GM13977 (cell line): ENCODE results near the gene CADPS.

Source experiments
- DNase-seq: peaks from one replicate; pipeline ENCODE4 v3.0.0; 2012; ENCODE audit warnings: low spot score
- in situ Hi-C: fragments of 300-500 bp; cut with MboI; formaldehyde crosslinking; loops from one replicate; pipeline ENCODE4 v1.12.0; 2022; ENCODE audit warnings: low sequenced_read_pairs, low pct_unique_long_range_greater_than_20kb, mixed read lengths, inconsistent platforms; ENCODE audit not compliant: unreplicated experiment
- TF ChIP-seq, protein P1 (sequence below): IDR thresholded peaks from 2 replicates; pipeline ENCODE4 v1.5.1; 2012; ENCODE audit warnings: mild to moderate bottlenecking, control low read depth; ENCODE audit not compliant: insufficient read depth; ENCODE audit errors: extremely low read depth, missing control alignments

Gene CADPS

DNA sequence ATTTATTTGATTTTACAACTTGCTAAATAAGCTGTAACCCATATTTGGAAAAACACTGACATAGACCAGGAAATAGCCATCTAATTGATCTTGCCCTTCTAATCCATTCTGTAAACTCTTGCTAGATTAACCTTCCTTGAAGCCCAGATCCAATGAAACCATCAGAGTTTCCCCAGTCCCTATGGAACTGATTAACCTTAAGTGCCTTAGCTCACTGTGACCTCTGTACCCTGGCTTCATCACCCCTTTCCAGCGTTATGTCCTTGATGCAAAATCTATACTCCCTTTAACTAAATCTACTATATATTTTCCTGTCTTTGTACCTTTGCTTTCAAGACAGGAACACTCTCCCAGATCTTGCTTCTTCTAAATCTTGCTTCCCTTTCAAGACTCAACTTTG is 42.9 kb upstream of the CADPS start:
- no peak for DNase-seq
- in situ Hi-C loops = no loop called here
- TF ChIP-seq, protein P1, sequence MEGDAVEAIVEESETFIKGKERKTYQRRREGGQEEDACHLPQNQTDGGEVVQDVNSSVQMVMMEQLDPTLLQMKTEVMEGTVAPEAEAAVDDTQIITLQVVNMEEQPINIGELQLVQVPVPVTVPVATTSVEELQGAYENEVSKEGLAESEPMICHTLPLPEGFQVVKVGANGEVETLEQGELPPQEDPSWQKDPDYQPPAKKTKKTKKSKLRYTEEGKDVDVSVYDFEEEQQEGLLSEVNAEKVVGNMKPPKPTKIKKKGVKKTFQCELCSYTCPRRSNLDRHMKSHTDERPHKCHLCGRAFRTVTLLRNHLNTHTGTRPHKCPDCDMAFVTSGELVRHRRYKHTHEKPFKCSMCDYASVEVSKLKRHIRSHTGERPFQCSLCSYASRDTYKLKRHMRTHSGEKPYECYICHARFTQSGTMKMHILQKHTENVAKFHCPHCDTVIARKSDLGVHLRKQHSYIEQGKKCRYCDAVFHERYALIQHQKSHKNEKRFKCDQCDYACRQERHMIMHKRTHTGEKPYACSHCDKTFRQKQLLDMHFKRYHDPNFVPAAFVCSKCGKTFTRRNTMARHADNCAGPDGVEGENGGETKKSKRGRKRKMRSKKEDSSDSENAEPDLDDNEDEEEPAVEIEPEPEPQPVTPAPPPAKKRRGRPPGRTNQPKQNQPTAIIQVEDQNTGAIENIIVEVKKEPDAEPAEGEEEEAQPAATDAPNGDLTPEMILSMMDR = no peak

DNA sequence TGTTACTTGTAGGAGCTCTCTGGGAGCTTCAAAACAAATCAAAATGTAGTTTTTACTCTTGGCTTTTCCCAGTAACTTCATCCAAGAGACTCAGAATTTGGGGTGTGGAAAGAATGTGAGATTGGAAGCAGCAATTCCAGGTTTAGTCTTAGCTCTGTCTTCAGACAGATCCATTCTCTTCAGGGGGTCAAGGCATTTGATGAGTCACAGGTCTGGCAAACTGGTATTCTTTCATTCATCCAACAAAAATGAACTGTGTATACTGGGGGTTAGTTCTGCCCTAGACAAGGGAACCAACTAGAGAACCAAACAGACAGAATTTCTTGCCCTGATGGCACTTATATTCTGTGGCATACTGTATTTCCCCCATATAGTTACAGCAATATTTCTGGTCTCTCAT is 36.3 kb upstream of the CADPS start:
- DNase-seq = no peak
- in situ Hi-C loops = no loop called here
- TF ChIP-seq, protein P1 = no peak

DNA sequence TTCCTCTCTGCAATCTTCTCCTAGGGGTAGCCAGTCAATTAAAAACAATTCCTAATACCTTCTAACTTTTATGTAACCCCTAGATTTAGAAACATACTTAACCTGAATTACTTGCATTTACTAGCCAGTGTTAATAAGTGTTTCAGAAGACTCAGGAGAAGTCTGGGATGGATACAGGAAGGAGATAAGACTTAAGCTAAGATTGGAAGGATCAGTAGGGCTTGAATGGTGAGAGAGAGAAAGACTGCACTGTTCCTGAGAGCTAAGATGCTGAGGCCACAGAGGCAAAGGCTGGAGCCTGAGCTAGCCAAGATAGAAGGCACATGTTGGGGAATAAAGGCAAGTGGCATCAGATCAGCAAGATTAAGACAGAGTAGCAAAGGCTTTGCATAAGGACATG is 30.1 kb upstream of the CADPS start:
- DNase-seq = no peak
- TF ChIP-seq, protein P1 = no peak
- in situ Hi-C loops = no loop called here

DNA sequence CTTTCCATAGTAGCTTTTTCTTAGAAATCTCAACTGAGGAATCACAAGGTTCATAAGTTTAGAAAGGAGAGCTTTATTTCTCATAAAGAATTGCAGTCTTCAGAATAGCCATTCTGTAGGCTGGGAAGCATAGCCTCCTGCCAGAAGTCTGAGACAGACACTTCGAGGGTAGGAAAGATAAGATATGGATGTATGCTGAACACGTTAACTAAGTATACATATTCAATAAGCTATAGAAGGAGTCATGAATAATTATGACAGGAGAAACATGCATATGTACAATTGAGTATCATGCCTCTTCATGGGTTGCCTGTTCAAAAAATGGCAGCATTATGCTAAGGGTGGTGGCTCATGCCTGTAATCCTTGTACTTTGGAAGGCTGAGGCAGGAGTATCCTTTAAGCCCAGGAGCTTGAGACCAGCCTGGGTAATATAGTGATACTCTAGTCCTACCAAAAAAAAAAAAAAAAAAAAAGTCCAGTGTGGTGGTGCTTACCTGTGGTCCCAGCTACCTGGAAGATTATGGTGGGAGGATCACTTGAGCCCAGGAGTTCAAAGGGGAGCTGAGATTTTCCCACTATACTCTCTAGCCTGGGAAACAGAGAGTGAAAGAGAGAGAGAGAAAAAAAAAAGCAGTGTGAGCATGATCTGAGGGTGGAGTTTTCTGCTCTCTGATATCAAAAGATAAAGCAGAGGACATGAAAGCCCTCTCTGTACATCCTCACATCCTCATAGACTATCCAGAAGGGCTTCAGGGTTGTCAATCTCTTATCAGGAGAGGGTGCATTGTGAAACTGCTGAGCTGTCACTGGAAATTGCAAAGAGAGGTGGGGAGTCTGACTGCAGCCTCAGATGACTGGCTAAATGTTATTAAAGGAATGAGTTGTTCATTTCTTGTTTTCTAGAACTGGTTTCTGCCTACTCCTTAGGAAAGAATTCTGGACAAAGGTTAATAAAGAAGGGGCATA is 23.6 kb upstream of the CADPS start:
- in situ Hi-C loops = no loop called here
- no peak for DNase-seq
- TF ChIP-seq, protein P1 = no peak

DNA sequence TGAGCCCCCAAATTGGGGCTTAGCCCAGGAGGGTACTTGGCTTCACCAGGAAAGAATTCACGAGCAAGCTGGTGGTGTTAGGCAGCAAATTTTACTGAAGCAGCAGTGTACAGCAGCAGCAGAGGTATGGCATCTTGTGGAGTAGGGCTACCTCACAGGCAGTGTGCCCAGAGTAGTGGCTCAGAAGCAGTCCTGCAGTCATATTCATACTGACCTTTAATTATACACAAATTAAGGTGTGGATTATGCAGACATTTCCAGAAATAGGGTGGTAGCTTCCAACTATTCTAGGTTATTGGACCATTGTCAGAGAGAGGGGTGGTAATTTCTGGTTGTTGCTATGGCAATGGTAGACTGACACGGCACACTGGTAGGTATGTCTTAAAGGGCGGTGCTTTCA is 20.7 kb upstream of the CADPS start:
- in situ Hi-C loops = no loop called here
- TF ChIP-seq, protein P1 = no peak
- no peak for DNase-seq

DNA sequence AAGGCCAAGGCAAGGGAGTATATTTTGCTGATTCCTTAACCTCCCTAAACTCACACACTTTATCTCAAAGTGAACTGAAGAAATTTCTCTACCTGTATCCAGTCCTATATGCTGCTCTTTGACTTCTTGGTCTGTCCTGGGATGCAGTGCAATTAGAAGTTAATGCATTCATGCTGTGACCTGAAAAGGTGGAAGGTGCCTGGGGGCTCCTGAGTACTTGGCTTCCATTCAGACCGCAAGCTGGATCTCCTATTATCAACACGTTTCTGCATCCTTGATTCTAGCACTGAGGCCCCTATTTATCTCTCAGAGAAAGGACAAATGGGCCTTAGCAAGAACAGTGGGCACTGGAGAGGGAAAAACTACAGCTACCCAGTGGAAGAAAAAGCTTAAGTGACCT is 17.7 kb upstream of the CADPS start:
- TF ChIP-seq, protein P1 = no peak
- in situ Hi-C loops = no loop called here

More for the DNA sequence above, 17.7 kb upstream of the CADPS start:
- DNase-seq = no peak
